ENCODE data around the gene MTCL1. TPM values are rescaled to one million over a fixed set of nuclear protein-coding genes. Genes with fewer than 3 reads are reported as not detected.

MTCL1 gene
- total RNA-seq, 1 donor from 2014 or later: 59.3 TPM

- no peaks in the 10 kb centered on the region for H3K9me3 Mint-ChIP-seq (ENCODE audit: unreplicated experiment)
- H3K4me1 ChIP-seq (ENCODE audit: insufficient read depth, low read length): peaks cover 22% of the 10 kb centered on the region
- FAIRE-seq (no peak), DNase-seq (ENCODE audit: low read depth) (no peak)
- no peak overlapping the region for H3K4me2 ChIP-seq (ENCODE audit: low read length)
- H3K4me1 Mint-ChIP-seq (ENCODE audit: low read depth, unreplicated experiment): peaks cover 8% of the 10 kb centered on the region
- no peak overlapping the region for H3K9ac ChIP-seq (ENCODE audit: low read length)
- TF ChIP-seq EZH2 (IDR thresholded peaks at IDR 0.05; ENCODE audit: insufficient read depth, low read length): no peak
- TF ChIP-seq, protein P1, sequence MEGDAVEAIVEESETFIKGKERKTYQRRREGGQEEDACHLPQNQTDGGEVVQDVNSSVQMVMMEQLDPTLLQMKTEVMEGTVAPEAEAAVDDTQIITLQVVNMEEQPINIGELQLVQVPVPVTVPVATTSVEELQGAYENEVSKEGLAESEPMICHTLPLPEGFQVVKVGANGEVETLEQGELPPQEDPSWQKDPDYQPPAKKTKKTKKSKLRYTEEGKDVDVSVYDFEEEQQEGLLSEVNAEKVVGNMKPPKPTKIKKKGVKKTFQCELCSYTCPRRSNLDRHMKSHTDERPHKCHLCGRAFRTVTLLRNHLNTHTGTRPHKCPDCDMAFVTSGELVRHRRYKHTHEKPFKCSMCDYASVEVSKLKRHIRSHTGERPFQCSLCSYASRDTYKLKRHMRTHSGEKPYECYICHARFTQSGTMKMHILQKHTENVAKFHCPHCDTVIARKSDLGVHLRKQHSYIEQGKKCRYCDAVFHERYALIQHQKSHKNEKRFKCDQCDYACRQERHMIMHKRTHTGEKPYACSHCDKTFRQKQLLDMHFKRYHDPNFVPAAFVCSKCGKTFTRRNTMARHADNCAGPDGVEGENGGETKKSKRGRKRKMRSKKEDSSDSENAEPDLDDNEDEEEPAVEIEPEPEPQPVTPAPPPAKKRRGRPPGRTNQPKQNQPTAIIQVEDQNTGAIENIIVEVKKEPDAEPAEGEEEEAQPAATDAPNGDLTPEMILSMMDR (IDR thresholded peaks at IDR 0.05; ENCODE audit: insufficient read depth, low read depth, low read length): no peak
- no peaks in the 10 kb centered on the region for H3K79me2 ChIP-seq (ENCODE audit: insufficient read depth, low read length)
- H3K27me3 ChIP-seq (ENCODE audit: insufficient read depth, low read length): peaks cover 3% of the 10 kb centered on the region
- H4K20me1 ChIP-seq (ENCODE audit: insufficient read depth, low read length): no peaks in the 10 kb centered on the region
- H3K36me3 Mint-ChIP-seq (ENCODE audit: low read depth, unreplicated experiment): no peaks in the 10 kb centered on the region
- H3K27ac ChIP-seq (ENCODE audit: low read depth, low read length): no peak overlapping the region
- no peak overlapping the region for H3K27ac Mint-ChIP-seq (ENCODE audit: unreplicated experiment)
- H3K4me3 ChIP-seq (ENCODE audit: insufficient read depth, low read depth, low read length): no peak overlapping the region
- no peaks in the 10 kb centered on the region for H3K9me3 ChIP-seq (ENCODE audit: insufficient read depth, low read depth, low read length)
- H3K36me3 ChIP-seq (ENCODE audit: insufficient read depth, low read length): no peaks in the 10 kb centered on the region
- no peak overlapping the region for H2AFZ ChIP-seq (ENCODE audit: low read depth, low read length)
- no peak overlapping the region for H3K4me3 Mint-ChIP-seq (ENCODE audit: unreplicated experiment)
- peaks cover 5% of the 10 kb centered on the region for H3K27me3 Mint-ChIP-seq (ENCODE audit: low read depth, unreplicated experiment)
Measured at GRCh38 chr18:8658858-8659485, 46.4 kb upstream of the MTCL1 start.

- DNase-seq (ENCODE audit: low read depth) (no peak), FAIRE-seq (no peak)
- Histone ChIP-seq H3K36me3 (ENCODE audit: insufficient read depth, low read length) (no peaks in the 10 kb centered on the region), H2AFZ (ENCODE audit: low read depth, low read length) (no peak overlapping the region), H3K4me2 (ENCODE audit: low read length) (no peak overlapping the region), H3K27me3 (ENCODE audit: insufficient read depth, low read length) (no peaks in the 10 kb centered on the region), H3K79me2 (ENCODE audit: insufficient read depth, low read length) (no peaks in the 10 kb centered on the region), H3K4me1 (ENCODE audit: insufficient read depth, low read length) (peaks cover 22% of the 10 kb centered on the region), H3K9me3 (ENCODE audit: insufficient read depth, low read depth, low read length) (no peaks in the 10 kb centered on the region), H4K20me1 (ENCODE audit: insufficient read depth, low read length) (no peaks in the 10 kb centered on the region), H3K4me3 (ENCODE audit: insufficient read depth, low read depth, low read length) (no peak overlapping the region), H3K9ac (ENCODE audit: low read length) (no peak overlapping the region), H3K27ac (ENCODE audit: low read depth, low read length) (no peak overlapping the region)
- H3K27ac Mint-ChIP-seq (ENCODE audit: unreplicated experiment): no peak overlapping the region
- H3K4me3 Mint-ChIP-seq (ENCODE audit: unreplicated experiment): no peak overlapping the region
- TF ChIP-seq, protein P1 (IDR thresholded peaks at IDR 0.05; ENCODE audit: insufficient read depth, low read depth, low read length): no peak
- no peak for TF ChIP-seq EZH2 (IDR thresholded peaks at IDR 0.05; ENCODE audit: insufficient read depth, low read length)
- peaks cover 8% of the 10 kb centered on the region for H3K4me1 Mint-ChIP-seq (ENCODE audit: low read depth, unreplicated experiment)
- H3K36me3 Mint-ChIP-seq (ENCODE audit: low read depth, unreplicated experiment): no peaks in the 10 kb centered on the region
- H3K9me3 Mint-ChIP-seq (ENCODE audit: unreplicated experiment): no peaks in the 10 kb centered on the region
- peaks cover 5% of the 10 kb centered on the region for H3K27me3 Mint-ChIP-seq (ENCODE audit: low read depth, unreplicated experiment)
Measured at GRCh38 chr18:8659609-8660242, 45.6 kb upstream of the MTCL1 start.

GRCh38 chr18:8660316-8660715 is 45.0 kb upstream of the MTCL1 start:
- Mint-ChIP-seq H3K27ac (ENCODE audit: unreplicated experiment) (no peak overlapping the region), H3K27me3 (ENCODE audit: low read depth, unreplicated experiment) (peaks cover 5% of the 10 kb centered on the region), H3K4me1 (ENCODE audit: low read depth, unreplicated experiment) (peaks cover 7% of the 10 kb centered on the region), H3K9me3 (ENCODE audit: unreplicated experiment) (no peaks in the 10 kb centered on the region), H3K4me3 (ENCODE audit: unreplicated experiment) (no peak overlapping the region), H3K36me3 (ENCODE audit: low read depth, unreplicated experiment) (no peaks in the 10 kb centered on the region)
- no peak for DNase-seq (ENCODE audit: low read depth)
- Histone ChIP-seq H3K9ac (ENCODE audit: low read length) (no peak overlapping the region), H2AFZ (ENCODE audit: low read depth, low read length) (no peak overlapping the region), H3K79me2 (ENCODE audit: insufficient read depth, low read length) (no peaks in the 10 kb centered on the region), H3K4me1 (ENCODE audit: insufficient read depth, low read length) (peaks cover 25% of the 10 kb centered on the region), H3K36me3 (ENCODE audit: insufficient read depth, low read length) (no peaks in the 10 kb centered on the region), H4K20me1 (ENCODE audit: insufficient read depth, low read length) (no peaks in the 10 kb centered on the region), H3K9me3 (ENCODE audit: insufficient read depth, low read depth, low read length) (no peaks in the 10 kb centered on the region), H3K27me3 (ENCODE audit: insufficient read depth, low read length) (no peaks in the 10 kb centered on the region), H3K4me2 (ENCODE audit: low read length) (no peak overlapping the region), H3K27ac (ENCODE audit: low read depth, low read length) (no peak overlapping the region), H3K4me3 (ENCODE audit: insufficient read depth, low read depth, low read length) (no peak overlapping the region)
- TF ChIP-seq, protein P1 (IDR thresholded peaks at IDR 0.05; ENCODE audit: insufficient read depth, low read depth, low read length): no peak
- TF ChIP-seq EZH2 (IDR thresholded peaks at IDR 0.05; ENCODE audit: insufficient read depth, low read length): no peak
- no peak for FAIRE-seq
